Measurements from ENCODE around the gene DNM1L. TPM values are rescaled to one million over a fixed set of nuclear protein-coding genes. Genes with fewer than 3 reads are reported as not detected.

DNM1L gene
- total and polyA plus RNA-seq, 2 of the 4 experiments (the other 2 are of a cell fraction): 44.8 to 70.1 TPM

- no CpG with 5 or more reads among the region's 2 CpGs for WGBS, 2 experiments (ENCODE audit: extremely low coverage in 2 of 2, insufficient read length in 1 of 2)
- H3K14ac ChIP-seq (replicated peaks; ENCODE audit: low read depth, low read length): 0 out of 2 replicates have a peak overlapping the region, but pooled peaks have one; percentile 28
- H3K4ac ChIP-seq (ENCODE audit: low read depth, low read length): no peak overlapping the region
- H3K27me3 ChIP-seq (ENCODE audit: control insufficient read depth, insufficient read depth, low read length): no peaks in the 10 kb centered on the region
- DNase-seq (no peak), ATAC-seq (ENCODE audit: low read depth) (peak; percentile 66)
- no peak overlapping the region for H2AK9ac ChIP-seq (replicated peaks; ENCODE audit: low read depth, low read length, poor library complexity)
- H4K8ac ChIP-seq (ENCODE audit: low read depth in 2 of 2, low read length in 2 of 2): no peak overlapping the region
- H3K9me3 ChIP-seq (ENCODE audit: control insufficient read depth, insufficient read depth, low read length): no peaks in the 10 kb centered on the region; the same call in 1 of the 2 replicates
- no peak overlapping the region for H2BK20ac ChIP-seq (ENCODE audit: low read depth, low read length)
- CTCF ChIA-PET: interaction anchor here (0.6 kb wide), 1 partner anchor 207 kb away, joined by 4 read pairs; no protein-coding TSS in a partner anchor
- peaks cover 11 to 42% of the 10 kb centered on the region in 2 experiments for H3K79me1 ChIP-seq (ENCODE audit: low read depth in 1 of 2, low read length in 2 of 2)
- no peaks in the 10 kb centered on the region; the same call in 1 of the 2 replicates for H3K9me1 ChIP-seq (ENCODE audit: insufficient read depth, low read length)
- H4K5ac ChIP-seq (ENCODE audit: low read depth, low read length): no peak overlapping the region
- in situ Hi-C loops (cut with MboI; ENCODE audit: low sequenced_read_pairs): loop anchor here (25.0 kb wide), 1 partner anchor 1036 kb away; the partner anchor contains the start of gene ETFBKMT
- H2BK120ac ChIP-seq (ENCODE audit: low read depth, low read length): no peak overlapping the region
- no peak overlapping the region for H3K18ac ChIP-seq (ENCODE audit: low read depth, low read length)
- H2AFZ ChIP-seq (replicated peaks; ENCODE audit: low read length, poor library complexity): no peak overlapping the region
- POLR2A ChIA-PET (ENCODE audit: unreplicated experiment): no interaction called here
- H3K4me3 ChIP-seq (ENCODE audit: insufficient read depth, low read depth, low read length): no peak overlapping the region
- H3K4me1 ChIP-seq (ENCODE audit: control insufficient read depth, insufficient read depth, low read length): peaks cover 5% of the 10 kb centered on the region; the same call in 1 of the 2 replicates
- no TSS peak for BruUV-seq (replicated peaks)
- no peak overlapping the region for H3K9ac ChIP-seq (ENCODE audit: low read depth, low read length)
- no peak overlapping the region for H2BK5ac ChIP-seq (ENCODE audit: low read depth, low read length, poor library complexity, severe bottlenecking)
- no peak overlapping the region for H2BK15ac ChIP-seq (ENCODE audit: low read depth, low read length)
- no peak overlapping the region for H3K27ac ChIP-seq (ENCODE audit: insufficient read depth, low read length)
- no peak overlapping the region for H3K23ac ChIP-seq (ENCODE audit: low read depth, low read length)
- TF ChIP-seq POLR2A (IDR thresholded peaks at IDR 0.05; ENCODE audit: low read depth, low read length): no peak
- no peak for TF ChIP-seq ELK1 (IDR thresholded peaks at IDR 0.05; ENCODE audit: borderline replicate concordance, low read depth, low read length)
- TF ChIP-seq RFX5 (IDR thresholded peaks at IDR 0.05; ENCODE audit: low read depth, low read length): no peak
- TF ChIP-seq SMC3 (IDR thresholded peaks at IDR 0.05; ENCODE audit: low read depth, low read length): no peak
- TF ChIP-seq MXI1 (IDR thresholded peaks at IDR 0.05; ENCODE audit: borderline replicate concordance, low read depth, low read length): no peak
- TF ChIP-seq NFE2L2 (IDR thresholded peaks at IDR 0.05; ENCODE audit: low read depth, low read length): no peak
- TF ChIP-seq FOS (IDR thresholded peaks at IDR 0.05; ENCODE audit: low read depth, low read length): no peak
- no peak for TF ChIP-seq CEBPB (IDR thresholded peaks at IDR 0.05; ENCODE audit: low read depth, low read length)
- no peak for TF ChIP-seq MAZ (IDR thresholded peaks at IDR 0.05; ENCODE audit: borderline replicate concordance, low read depth, low read length)
- TF ChIP-seq, protein P1, sequence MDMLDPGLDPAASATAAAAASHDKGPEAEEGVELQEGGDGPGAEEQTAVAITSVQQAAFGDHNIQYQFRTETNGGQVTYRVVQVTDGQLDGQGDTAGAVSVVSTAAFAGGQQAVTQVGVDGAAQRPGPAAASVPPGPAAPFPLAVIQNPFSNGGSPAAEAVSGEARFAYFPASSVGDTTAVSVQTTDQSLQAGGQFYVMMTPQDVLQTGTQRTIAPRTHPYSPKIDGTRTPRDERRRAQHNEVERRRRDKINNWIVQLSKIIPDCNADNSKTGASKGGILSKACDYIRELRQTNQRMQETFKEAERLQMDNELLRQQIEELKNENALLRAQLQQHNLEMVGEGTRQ (IDR thresholded peaks at IDR 0.05; ENCODE audit: low read depth, low read length): no peak
- peaks cover 12% of the 10 kb centered on the region; the same call in 1 of the 2 replicates for H4K20me1 ChIP-seq (ENCODE audit: insufficient read depth, low read length)
- no peak overlapping the region for H3K56ac ChIP-seq (ENCODE audit: extremely low read depth, insufficient read depth, low read length)
- H3K4me2 ChIP-seq (ENCODE audit: low read depth, low read length): no peak overlapping the region; the same call in 1 of the 2 replicates
- H4K91ac ChIP-seq (ENCODE audit: insufficient read depth, low read depth, low read length): no peak overlapping the region
- dilution Hi-C loops (cut with HindIII; ENCODE audit: low sequenced_read_pairs, unreplicated experiment): no loop called here
- H2AK5ac ChIP-seq (ENCODE audit: low read depth, low read length): no peak overlapping the region
- intact Hi-C loops (cut with micrococcal nuclease): no loop called here
- H3K36me3 ChIP-seq (ENCODE audit: control insufficient read depth, insufficient read depth, low read length): peaks cover 3% of the 10 kb centered on the region; the same call in 1 of the 2 replicates
Observed at GRCh38 chr12:32698285-32698684, 19.2 kb downstream of the DNM1L start.
